H9 (cell line): Measurements from ENCODE around the gene C19orf33. TPM values are rescaled to one million over a fixed set of nuclear protein-coding genes. Genes with fewer than 3 reads are reported as not detected.

Source experiments
- DNase-seq: peaks from one replicate; pipeline ENCODE4 v3.0.0-alpha.2; 2017
- H2AFZ ChIP-seq: one replicate; pipeline ENCODE4 v1.6.1; 2013; ENCODE audit warnings: mild to moderate bottlenecking, low read length, control low read depth, moderate library complexity
- H2AK5ac ChIP-seq: 2 replicates; pipeline ENCODE4 v1.6.1; 2013; ENCODE audit warnings: low read length, control low read depth, mixed read lengths; ENCODE audit not compliant: insufficient read length
- H2BK120ac ChIP-seq: one replicate; pipeline ENCODE4 v1.6.1; 2013; ENCODE audit warnings: low read depth, mild to moderate bottlenecking, low read length, control low read depth, inconsistent platforms; ENCODE audit not compliant: poor library complexity, severe bottlenecking
- H2BK12ac ChIP-seq: 2 replicates; pipeline ENCODE4 v1.6.1; 2013; ENCODE audit warnings: low read length, control low read depth, mixed read lengths, low read depth; ENCODE audit not compliant: insufficient read length
- H2BK15ac ChIP-seq: 2 replicates; pipeline ENCODE4 v1.6.1; 2013; ENCODE audit warnings: low read depth, low read length, control low read depth
- H2BK20ac ChIP-seq: one replicate; pipeline ENCODE4 v1.6.1; 2013; ENCODE audit warnings: low read depth, mild to moderate bottlenecking, low read length, control low read depth, inconsistent platforms; ENCODE audit not compliant: poor library complexity, severe bottlenecking
- H2BK5ac ChIP-seq: 2 replicates; pipeline ENCODE4 v1.6.1; 2013; ENCODE audit warnings: low read length, control low read depth, mixed read lengths; ENCODE audit not compliant: insufficient read length
- H3K14ac ChIP-seq: 2 replicates; pipeline ENCODE4 v1.6.1; 2013; ENCODE audit warnings: low read length, control low read depth; ENCODE audit not compliant: insufficient read depth
- H3K18ac ChIP-seq: 2 replicates; pipeline ENCODE4 v1.6.1; 2013; ENCODE audit warnings: low read depth, mild to moderate bottlenecking, mixed read lengths, low read length, control low read depth; ENCODE audit not compliant: insufficient read length
- H3K23ac ChIP-seq: 2 replicates; pipeline ENCODE4 v1.6.1; 2013; ENCODE audit warnings: low read length, control low read depth, mixed read lengths, low read depth; ENCODE audit not compliant: insufficient read length
- H3K23me2 ChIP-seq: 2 replicates; pipeline ENCODE4 v1.6.1; 2013; ENCODE audit warnings: low read depth, mild to moderate bottlenecking, mixed read lengths, low read length, control low read depth; ENCODE audit not compliant: insufficient read length, poor library complexity, severe bottlenecking
- H3K27ac ChIP-seq: 2 replicates; pipeline ENCODE4 v1.5.1; 2013; ENCODE audit warnings: low read length, control low read depth, mixed read lengths, low read depth; ENCODE audit not compliant: insufficient read length
- H3K27me3 ChIP-seq: 2 replicates; pipeline ENCODE4 v1.6.1; 2013; ENCODE audit warnings: low read length, control low read depth, inconsistent platforms; ENCODE audit not compliant: insufficient read depth
- H3K4ac ChIP-seq: 2 replicates; pipeline ENCODE4 v1.6.1; 2013; ENCODE audit warnings: low read depth, mild to moderate bottlenecking, control low read depth, inconsistent platforms, low read length, moderate library complexity
- H3K4me1 ChIP-seq: 2 replicates; pipeline ENCODE4 v1.6.1; 2013; ENCODE audit warnings: low read length, control low read depth, inconsistent platforms; ENCODE audit not compliant: insufficient read depth
- H3K4me2 ChIP-seq: 2 replicates; pipeline ENCODE4 v1.6.1; 2013; ENCODE audit warnings: low read length, control low read depth, mixed read lengths; ENCODE audit not compliant: insufficient read length, insufficient read depth
- H3K56ac ChIP-seq: 2 replicates; pipeline ENCODE4 v1.6.1; 2013; ENCODE audit warnings: low read depth, mild to moderate bottlenecking, mixed read lengths, low read length, control low read depth; ENCODE audit not compliant: insufficient read length
- H3K79me1 ChIP-seq: 2 replicates; pipeline ENCODE4 v1.6.1; 2013; ENCODE audit warnings: low read depth, mild to moderate bottlenecking, moderate library complexity, low read length, control low read depth, inconsistent platforms; ENCODE audit not compliant: insufficient read depth, poor library complexity, severe bottlenecking
- H3K79me2 ChIP-seq: 2 replicates; pipeline ENCODE4 v1.6.1; 2013; ENCODE audit warnings: low read length, control low read depth, inconsistent platforms; ENCODE audit not compliant: insufficient read depth
- H3K9ac ChIP-seq: 2 replicates; pipeline ENCODE4 v1.6.1; 2013; ENCODE audit warnings: low read length, control low read depth, mixed read lengths; ENCODE audit not compliant: insufficient read length; ENCODE audit errors: extremely low read depth
- H3K9me3 ChIP-seq: one replicate; pipeline ENCODE4 v1.6.1; 2013; ENCODE audit warnings: low read depth, low read length, inconsistent platforms; ENCODE audit not compliant: control insufficient read depth
- H3T11ph ChIP-seq: one replicate; pipeline ENCODE4 v1.6.1; 2013; ENCODE audit warnings: mild to moderate bottlenecking, low read length, control low read depth, inconsistent platforms
- H4K20me1 ChIP-seq: one replicate; pipeline ENCODE4 v1.6.1; 2013; ENCODE audit not compliant: control insufficient read depth, insufficient read length, insufficient read depth
- H4K5ac ChIP-seq: 2 replicates; pipeline ENCODE4 v1.6.1; 2013; ENCODE audit warnings: low read depth, mild to moderate bottlenecking, mixed read lengths, low read length, control low read depth; ENCODE audit not compliant: insufficient read length
- H4K8ac ChIP-seq: replicated peaks from 2 replicates; pipeline ENCODE4 v1.6.1; 2013; ENCODE audit warnings: low read length, control low read depth, mixed read lengths, low read depth; ENCODE audit not compliant: insufficient read length
- H4K91ac ChIP-seq: 2 replicates; pipeline ENCODE4 v1.6.1; 2013; ENCODE audit warnings: low read depth, mild to moderate bottlenecking, moderate library complexity, mixed read lengths, low read length, control low read depth; ENCODE audit not compliant: insufficient read length
- H3K27ac Mint-ChIP-seq, 3 experiments: 2 replicates in 2 of 3; 3 replicates in 1 of 3; pipeline ENCODE4 v1.8.0; 2020 to 2021; ENCODE audit warnings: mixed read lengths in 3 of 3, mild to moderate bottlenecking in 1 of 3, moderate library complexity in 1 of 3
- H3K27me3 Mint-ChIP-seq: 2 replicates; pipeline ENCODE4 v1.8.0; 2021; ENCODE audit warnings: low read depth, mild to moderate bottlenecking, moderate library complexity, mixed read lengths
- H3K36me3 Mint-ChIP-seq, 3 experiments: 2 replicates in 2 of 3; 3 replicates in 1 of 3; pipeline ENCODE4 v1.8.0; 2020 to 2021; ENCODE audit warnings: low read depth in 3 of 3, mixed read lengths in 3 of 3; ENCODE audit not compliant: insufficient read depth in 1 of 3
- H3K4me1 Mint-ChIP-seq, 2 experiments: 2 replicates each; pipeline ENCODE4 v1.8.0; 2020; ENCODE audit warnings: mixed read lengths in 2 of 2
- H3K4me3 Mint-ChIP-seq, 2 experiments: 2 replicates in 1 of 2; 3 replicates in 1 of 2; pipeline ENCODE4 v1.8.0; 2020 to 2021; ENCODE audit warnings: mild to moderate bottlenecking in 2 of 2, mixed read lengths in 2 of 2, moderate library complexity in 1 of 2
- H3K9me3 Mint-ChIP-seq, 2 experiments: 2 replicates in 1 of 2; 3 replicates in 1 of 2; pipeline ENCODE4 v1.8.0; 2020; ENCODE audit warnings: mild to moderate bottlenecking in 2 of 2, mixed read lengths in 2 of 2, moderate library complexity in 1 of 2
- WGBS: extraction: QIAGEN DNeasy Blood & Tissue Kit; methylation state at CpG from one replicate; pipeline ENCODE4 v1.1.7; 2013; ENCODE audit warnings: missing lambda C conversion rate, low lambda C conversion rate, mixed read lengths; ENCODE audit not compliant: insufficient read length; ENCODE audit errors: extremely low coverage; 5-methylcytosine and 5-hydroxymethylcytosine counted together
- total RNA-seq: library from RNA; stranded (reverse); gene quantifications from 2 replicates; pipeline ENCODE4 v1.2.1, GENCODE V29; 2021
- TF ChIP-seq, protein P1 (sequence below): fragments of 200-600 bp; sonication (generic); conservative IDR thresholded peaks from 3 replicates; pipeline ENCODE4 v1.8.0; 2021; ENCODE audit warnings: antibody characterized with exemption, mild to moderate bottlenecking

The C19orf33 gene
- total RNA-seq, 1 experiment from 2014 or later = not detected

- Histone ChIP-seq H3K79me2 (peaks cover 8% of the 10 kb centered on the region; the same call in 1 of the 2 replicates), H3K27me3 (no peaks in the 10 kb centered on the region), H3K56ac (no peak overlapping the region), H3K9me3 (no peaks in the 10 kb centered on the region), H4K5ac (no peak overlapping the region), H3K18ac (no peak overlapping the region), H3K4me1 (no peaks in the 10 kb centered on the region), H3K27ac (no peak overlapping the region), H2BK20ac (no peak overlapping the region), H2BK12ac (no peak overlapping the region), H3K23ac (no peak overlapping the region), H3K9ac (no peak overlapping the region), H2AK5ac (no peak overlapping the region), H3K4ac (no peak overlapping the region), H3K79me1 (peaks cover 6% of the 10 kb centered on the region), H3T11ph (no peak overlapping the region), H2BK120ac (no peak overlapping the region), H2AFZ (no peak overlapping the region), H2BK5ac (no peak overlapping the region), H3K23me2 (no peaks in the 10 kb centered on the region), H4K91ac (no peak overlapping the region), H4K8ac (no peak overlapping the region), H3K4me2 (no peak overlapping the region), H4K20me1 (no peaks in the 10 kb centered on the region), H3K14ac (no peak overlapping the region), H2BK15ac (no peak overlapping the region)
- Mint-ChIP-seq H3K27ac (peak overlapping the region in 2 of 3 experiments; percentile 43 to 79; a peak in 4 of 7 replicates), H3K36me3 (peaks cover 10 to 50% (median 39%) of the 10 kb centered on the region in 3 experiments; a peak in 6 of 7 replicates), H3K4me1 (peaks cover 6 to 11% of the 10 kb centered on the region in 2 experiments; a peak in 2 of 4 replicates), H3K4me3 (no peak overlapping the region), H3K9me3 (no peaks in the 10 kb centered on the region), H3K27me3 (no peaks in the 10 kb centered on the region)
- WGBS = no CpG with 5 or more reads among the region's 7 CpGs
- no peak for DNase-seq
- TF ChIP-seq, protein P1, sequence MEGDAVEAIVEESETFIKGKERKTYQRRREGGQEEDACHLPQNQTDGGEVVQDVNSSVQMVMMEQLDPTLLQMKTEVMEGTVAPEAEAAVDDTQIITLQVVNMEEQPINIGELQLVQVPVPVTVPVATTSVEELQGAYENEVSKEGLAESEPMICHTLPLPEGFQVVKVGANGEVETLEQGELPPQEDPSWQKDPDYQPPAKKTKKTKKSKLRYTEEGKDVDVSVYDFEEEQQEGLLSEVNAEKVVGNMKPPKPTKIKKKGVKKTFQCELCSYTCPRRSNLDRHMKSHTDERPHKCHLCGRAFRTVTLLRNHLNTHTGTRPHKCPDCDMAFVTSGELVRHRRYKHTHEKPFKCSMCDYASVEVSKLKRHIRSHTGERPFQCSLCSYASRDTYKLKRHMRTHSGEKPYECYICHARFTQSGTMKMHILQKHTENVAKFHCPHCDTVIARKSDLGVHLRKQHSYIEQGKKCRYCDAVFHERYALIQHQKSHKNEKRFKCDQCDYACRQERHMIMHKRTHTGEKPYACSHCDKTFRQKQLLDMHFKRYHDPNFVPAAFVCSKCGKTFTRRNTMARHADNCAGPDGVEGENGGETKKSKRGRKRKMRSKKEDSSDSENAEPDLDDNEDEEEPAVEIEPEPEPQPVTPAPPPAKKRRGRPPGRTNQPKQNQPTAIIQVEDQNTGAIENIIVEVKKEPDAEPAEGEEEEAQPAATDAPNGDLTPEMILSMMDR = no peak
These were observed 22.1 kb upstream of the C19orf33 start for GRCh38 chr19:38281811-38282566.
